Tibial artery (tissue), 4 donors: ENCODE data around the gene CD163.

Experiments
- DNase-seq, 2 donors: peaks; one replicate each; pipeline ENCODE4 v3.0.0-alpha.2; 2019
- H3K27ac ChIP-seq, 2 donors: fragments of 200-600 bp; sonication (generic) in 1 of 2; 1 replicate in 1 of 2; 2 replicates in 1 of 2; pipeline ENCODE4 v1.5.1; 2018 to 2019; ENCODE audit warnings: mild to moderate bottlenecking in 1 of 2
- H3K27me3 ChIP-seq, 2 donors: fragments of 200-600 bp; sonication (generic) in 1 of 2; one replicate each; pipeline versions ENCODE4 v1.5.1 to v1.6.0; 2016 to 2019
- H3K36me3 ChIP-seq, 3 donors: fragments of 200-600 bp; sonication (generic) in 2 of 3; one replicate each; pipeline ENCODE4 v1.5.1; 2016 to 2019; ENCODE audit warnings: mild to moderate bottlenecking in 2 of 3
- H3K4me1 ChIP-seq, 4 donors: fragments of 200-600 bp; sonication (generic) in 2 of 4; 1 replicate in 3 of 4; 2 replicates in 1 of 4; pipeline ENCODE4 v1.5.1; 2016 to 2019
- H3K4me3 ChIP-seq, 2 donors: fragments of 200-600 bp; sonication (generic) in 1 of 2; 1 replicate in 1 of 2; 2 replicates in 1 of 2; pipeline ENCODE4 v1.5.1; 2018 to 2019; ENCODE audit warnings: mild to moderate bottlenecking in 2 of 2
- H3K9me3 ChIP-seq, 3 donors: fragments of 200-600 bp; sonication (generic) in 1 of 3; one replicate each; pipeline ENCODE4 v1.5.1; 2016 to 2019
- CTCF ChIP-seq, 2 experiments: fragments of 200-600 bp in 1 of 2; fragments of 450-650 bp in 1 of 2; IDR thresholded peaks; one replicate each; pipeline ENCODE4 v1.5.1; 2017 to 2019; ENCODE audit warnings: antibody characterized with exemption in 2 of 2, mild to moderate bottlenecking in 1 of 2, moderate library complexity in 1 of 2
- intact Hi-C: fragments of 100-400 bp; cut with DNase I; formaldehyde crosslinking; loops from one replicate; pipeline ENCODE4 v1.15.0; 2023; ENCODE audit warnings: low total_unique reads

The CD163 gene

GRCh38 chr12:7472060-7472459, 31.5 kb downstream of the CD163 start:
- intact Hi-C loops, result no loop called here
- Histone ChIP-seq H3K36me3 (no peaks in the 10 kb centered on the region), H3K4me3 (no peak overlapping the region), H3K27ac (no peak overlapping the region), H3K27me3 (no peaks in the 10 kb centered on the region), H3K4me1 (no peaks in the 10 kb centered on the region), H3K9me3 (no peaks in the 10 kb centered on the region)
- no peak for TF ChIP-seq CTCF (IDR thresholded peaks at IDR 0.05)
- DNase-seq, result no peak

- Histone ChIP-seq H3K4me1 (no peaks in the 10 kb centered on the region), H3K27me3 (no peaks in the 10 kb centered on the region), H3K27ac (no peak overlapping the region), H3K9me3 (no peaks in the 10 kb centered on the region), H3K4me3 (no peak overlapping the region), H3K36me3 (no peaks in the 10 kb centered on the region)
- intact Hi-C loops, result no loop called here
- DNase-seq, result peak in 1 of 2 donors; percentile 34
- peak; percentile 55 to 64 for TF ChIP-seq CTCF (IDR thresholded peaks at IDR 0.05)
These were observed 43.0 kb downstream of the CD163 start for GRCh38 chr12:7460375-7461259.

DNA sequence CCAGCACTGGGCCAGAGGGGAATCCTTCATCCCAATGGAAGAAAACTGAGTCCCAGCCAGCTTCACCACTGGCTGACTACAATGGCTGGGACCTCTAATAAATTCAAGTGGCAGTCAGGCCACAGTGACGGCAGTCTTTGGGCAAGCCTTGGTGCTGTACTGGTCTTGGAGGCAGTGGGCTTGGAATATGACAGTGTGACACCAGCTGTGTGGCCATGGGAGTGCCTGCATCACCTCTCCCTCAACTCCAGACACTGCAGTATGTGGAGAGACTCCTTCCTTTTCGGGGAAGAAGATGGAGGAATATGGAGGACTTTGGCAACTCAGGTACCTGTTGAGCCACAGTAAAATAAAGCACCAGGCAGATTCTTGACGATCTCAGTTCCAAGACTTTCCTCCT, 43.6 kb downstream of the CD163 start:
- no peak for DNase-seq
- Histone ChIP-seq H3K36me3 (no peaks in the 10 kb centered on the region), H3K27ac (no peak overlapping the region), H3K4me3 (no peak overlapping the region), H3K27me3 (no peaks in the 10 kb centered on the region), H3K9me3 (no peaks in the 10 kb centered on the region), H3K4me1 (no peaks in the 10 kb centered on the region)
- intact Hi-C loops, result no loop called here
- TF ChIP-seq CTCF (IDR thresholded peaks at IDR 0.05), result no peak

GRCh38 chr12:7451756-7452155, 51.8 kb downstream of the CD163 start:
- no peaks in the 10 kb centered on the region for H3K27me3 ChIP-seq
- no peak overlapping the region for H3K27ac ChIP-seq
- TF ChIP-seq CTCF (IDR thresholded peaks at IDR 0.05), result no peak
- H3K36me3 ChIP-seq, result no peaks in the 10 kb centered on the region
- no peaks in the 10 kb centered on the region for H3K4me1 ChIP-seq
- no peak overlapping the region for H3K4me3 ChIP-seq
- intact Hi-C loops, result no loop called here
- DNase-seq, result no peak
- no peaks in the 10 kb centered on the region for H3K9me3 ChIP-seq

GRCh38 chr12:7450667-7451066, 52.9 kb downstream of the CD163 start:
- Histone ChIP-seq H3K27me3 (no peaks in the 10 kb centered on the region), H3K9me3 (no peaks in the 10 kb centered on the region), H3K36me3 (no peaks in the 10 kb centered on the region), H3K4me3 (no peak overlapping the region), H3K4me1 (no peaks in the 10 kb centered on the region), H3K27ac (no peak overlapping the region)
- intact Hi-C loops, result no loop called here
- no peak for TF ChIP-seq CTCF (IDR thresholded peaks at IDR 0.05)
- no peak for DNase-seq
